ENCODE results near the gene CERS6.

- TF ChIP-seq CTCF (optimal IDR thresholded peaks at IDR 0.05 in 1 of 3, IDR thresholded peaks at IDR 0.05 in 1 of 3, conservative IDR thresholded peaks at IDR 0.05 in 1 of 3; ENCODE audit: extremely low read depth in 1 of 3, insufficient read depth in 2 of 3, low read length in 3 of 3) (no peak), EZH2 (IDR thresholded peaks at IDR 0.05; ENCODE audit: low read length) (no peak)
These were observed 104.9 kb downstream of the CERS6 start for GRCh38 chr2:168560817-168561499.
